Natural killer cell (primary cell): ENCODE measurements around the gene KRT28. TPM values are rescaled to one million over a fixed set of nuclear protein-coding genes. Genes with fewer than 3 reads are reported as not detected.

ENCODE experiments used
- ATAC-seq, 3 donors: fragments of 150-1000 bp in 2 of 3; fragments of 200-7000 bp in 1 of 3; cut with Tn5 transposase; 1 replicate in 1 of 3; 2 replicates in 2 of 3; pipeline ENCODE4 v1.10.0; 2021; ENCODE audit warnings: mild to moderate bottlenecking in 2 of 3, moderate library complexity in 2 of 3
- DNase-seq, 2 donors: peaks; one replicate each; pipeline versions ENCODE4 v3.0.0 to v3.0.0-alpha.2; 2013 to 2021; ENCODE audit warnings: mixed read lengths in 1 of 2
- H3K27ac ChIP-seq: one replicate; pipeline ENCODE4 v1.5.1; 2013; ENCODE audit warnings: mild to moderate bottlenecking, low read length
- H3K27me3 ChIP-seq: one replicate; pipeline ENCODE4 v1.6.1; 2013; ENCODE audit warnings: low read length; ENCODE audit not compliant: control insufficient read depth, insufficient read depth
- H3K36me3 ChIP-seq: one replicate; pipeline ENCODE4 v1.6.1; 2013; ENCODE audit warnings: low read length; ENCODE audit not compliant: control insufficient read depth, insufficient read depth
- H3K4me1 ChIP-seq: one replicate; pipeline ENCODE4 v1.6.1; 2013; ENCODE audit warnings: low read length; ENCODE audit not compliant: control insufficient read depth, insufficient read depth
- H3K4me3 ChIP-seq: one replicate; pipeline ENCODE4 v1.5.1; 2013; ENCODE audit warnings: low read length
- H3K9me3 ChIP-seq: one replicate; pipeline ENCODE4 v1.6.1; 2013; ENCODE audit warnings: low read length; ENCODE audit not compliant: control insufficient read depth, insufficient read depth
- H3K27ac Mint-ChIP-seq, 2 donors: one replicate each; pipeline ENCODE4 v1.8.0; 2022; ENCODE audit warnings: mild to moderate bottlenecking in 2 of 2, mixed read lengths in 2 of 2, moderate library complexity in 1 of 2
- H3K27me3 Mint-ChIP-seq, 2 donors: one replicate each; pipeline ENCODE4 v1.8.0; 2022; ENCODE audit warnings: low read depth in 2 of 2, mixed read lengths in 2 of 2
- H3K36me3 Mint-ChIP-seq: one replicate; pipeline ENCODE4 v1.8.0; 2022; ENCODE audit warnings: mixed read lengths
- H3K4me1 Mint-ChIP-seq, 2 donors: one replicate each; pipeline ENCODE4 v1.8.0; 2022; ENCODE audit warnings: mixed read lengths in 2 of 2
- H3K4me3 Mint-ChIP-seq: one replicate; pipeline ENCODE4 v1.8.0; 2022; ENCODE audit warnings: mild to moderate bottlenecking, moderate library complexity, mixed read lengths
- H3K9me3 Mint-ChIP-seq, 2 donors: one replicate each; pipeline ENCODE4 v1.8.0; 2022; ENCODE audit warnings: mixed read lengths in 2 of 2
- CTCF ChIP-seq: fragments of 200-600 bp; IDR thresholded peaks from one replicate; pipeline ENCODE4 v1.8.0; 2022; ENCODE audit warnings: antibody characterized with exemption
- WGBS: methylation state at CpG from one replicate; pipeline ENCODE4 v1.1.7; 2013; ENCODE audit warnings: missing lambda C conversion rate; ENCODE audit not compliant: insufficient coverage; 5-methylcytosine and 5-hydroxymethylcytosine counted together
- intact Hi-C: fragments of 100-400 bp; cut with micrococcal nuclease; formaldehyde crosslinking; loops from one replicate; pipeline ENCODE4 v1.14.2; 2022
- total RNA-seq, 4 donors: library from RNA; stranded (reverse); fragments of 120-200 nt in 1 of 4; gene quantifications; one replicate each; pipeline versions ENCODE4 v1.2.3 to v1.2.4, GENCODE V29; 2013 to 2022

The KRT28 gene
- total RNA-seq, 3 donors from 2014 or later (not counting 1 experiment from before 2014, with no cell fraction given), result not detected

GRCh38 chr17:40825599-40825998 lies 25.8 kb upstream of the KRT28 start:
- H3K9me3 ChIP-seq, result no peaks in the 10 kb centered on the region
- no peaks in the 10 kb centered on the region for H3K36me3 Mint-ChIP-seq
- H3K27ac ChIP-seq, result no peak overlapping the region
- no peak overlapping the region for H3K4me3 Mint-ChIP-seq
- intact Hi-C loops, result no loop called here
- no peak for TF ChIP-seq CTCF
- H3K27ac Mint-ChIP-seq, result no peak overlapping the region
- no peaks in the 10 kb centered on the region for H3K4me1 ChIP-seq
- 86% methylated on average over 1 of the region's 2 CpGs for WGBS
- DNase-seq, result no peak
- H3K4me3 ChIP-seq, result no peak overlapping the region
- peaks cover 23 to 67% of the 10 kb centered on the region in 2 donors for H3K27me3 Mint-ChIP-seq
- no peaks in the 10 kb centered on the region for H3K36me3 ChIP-seq
- ATAC-seq, result no peak
- H3K4me1 Mint-ChIP-seq, result peaks cover 0 to 4% of the 10 kb centered on the region in 2 donors
- H3K9me3 Mint-ChIP-seq, result peaks cover 0 to 2% of the 10 kb centered on the region in 2 donors
- peaks cover 5% of the 10 kb centered on the region for H3K27me3 ChIP-seq

- intact Hi-C loops, result no loop called here
- WGBS, result no CpG with 5 or more reads among the region's 1 CpG
- no peak overlapping the region for H3K4me3 ChIP-seq
- H3K9me3 Mint-ChIP-seq, result no peaks in the 10 kb centered on the region
- no peak for ATAC-seq
- no peak overlapping the region for H3K27ac Mint-ChIP-seq
- H3K4me1 ChIP-seq, result peaks cover 3% of the 10 kb centered on the region
- peaks cover 4 to 8% of the 10 kb centered on the region in 2 donors for H3K4me1 Mint-ChIP-seq
- H3K27ac ChIP-seq, result no peak overlapping the region
- TF ChIP-seq CTCF, result no peak
- no peaks in the 10 kb centered on the region for H3K36me3 ChIP-seq
- H3K27me3 Mint-ChIP-seq, result peaks cover 23 to 60% of the 10 kb centered on the region in 2 donors
- no peaks in the 10 kb centered on the region for H3K9me3 ChIP-seq
- H3K27me3 ChIP-seq, result peaks cover 2% of the 10 kb centered on the region
- DNase-seq, result no peak
- no peak overlapping the region for H3K4me3 Mint-ChIP-seq
- no peaks in the 10 kb centered on the region for H3K36me3 Mint-ChIP-seq
Observed at GRCh38 chr17:40824015-40824832, 24.5 kb upstream of the KRT28 start.

- 87% methylated on average over 6 of the region's 7 CpGs for WGBS
- H3K27me3 Mint-ChIP-seq, result peaks cover 17 to 47% of the 10 kb centered on the region in 2 donors
- DNase-seq (no peak), ATAC-seq (no peak)
- peaks cover 2% of the 10 kb centered on the region for H3K27me3 ChIP-seq
- H3K9me3 Mint-ChIP-seq, result peaks cover 0 to 2% of the 10 kb centered on the region in 2 donors
- peaks cover 3% of the 10 kb centered on the region for H3K4me1 ChIP-seq
- peaks cover 13 to 18% of the 10 kb centered on the region in 2 donors for H3K4me1 Mint-ChIP-seq
- H3K27ac Mint-ChIP-seq, result no peak within 1 kb of the TSS
- no peak within 1 kb of the TSS for H3K27ac ChIP-seq
- H3K9me3 ChIP-seq, result no peaks in the 10 kb centered on the region
- no peak for TF ChIP-seq CTCF
- H3K36me3 Mint-ChIP-seq, result peaks cover 5% of the 10 kb centered on the region
- H3K4me3 Mint-ChIP-seq, result no peak within 1 kb of the TSS
- intact Hi-C loops, result no loop called here
- H3K4me3 ChIP-seq, result no peak within 1 kb of the TSS
- H3K36me3 ChIP-seq, result peaks cover 4% of the 10 kb centered on the region
Observed at GRCh38 chr17:40822132-40822812, 22.5 kb upstream of the KRT28 start, which contains the start of gene KRT10. Gene KRT10, minus strand, starts transcription at chr17:40822614. Its CDS starts 29 bp downstream, at chr17:40822585.
